H9 (cell line): ENCODE data around the gene ARVCF. TPM values are rescaled to one million over a fixed set of nuclear protein-coding genes. Genes with fewer than 3 reads are reported as not detected.

Experiments
- DNase-seq: peaks from one replicate; pipeline ENCODE4 v3.0.0-alpha.2; 2017
- H2AFZ ChIP-seq: one replicate; pipeline ENCODE4 v1.6.1; 2013; ENCODE audit warnings: mild to moderate bottlenecking, low read length, control low read depth, moderate library complexity
- H2AK5ac ChIP-seq: 2 replicates; pipeline ENCODE4 v1.6.1; 2013; ENCODE audit warnings: low read length, control low read depth, mixed read lengths; ENCODE audit not compliant: insufficient read length
- H2BK120ac ChIP-seq: one replicate; pipeline ENCODE4 v1.6.1; 2013; ENCODE audit warnings: low read depth, mild to moderate bottlenecking, low read length, control low read depth, inconsistent platforms; ENCODE audit not compliant: poor library complexity, severe bottlenecking
- H2BK12ac ChIP-seq: 2 replicates; pipeline ENCODE4 v1.6.1; 2013; ENCODE audit warnings: low read length, control low read depth, mixed read lengths, low read depth; ENCODE audit not compliant: insufficient read length
- H2BK15ac ChIP-seq: 2 replicates; pipeline ENCODE4 v1.6.1; 2013; ENCODE audit warnings: low read depth, low read length, control low read depth
- H2BK20ac ChIP-seq: one replicate; pipeline ENCODE4 v1.6.1; 2013; ENCODE audit warnings: low read depth, mild to moderate bottlenecking, low read length, control low read depth, inconsistent platforms; ENCODE audit not compliant: poor library complexity, severe bottlenecking
- H2BK5ac ChIP-seq: 2 replicates; pipeline ENCODE4 v1.6.1; 2013; ENCODE audit warnings: low read length, control low read depth, mixed read lengths; ENCODE audit not compliant: insufficient read length
- H3K14ac ChIP-seq: 2 replicates; pipeline ENCODE4 v1.6.1; 2013; ENCODE audit warnings: low read length, control low read depth; ENCODE audit not compliant: insufficient read depth
- H3K18ac ChIP-seq: 2 replicates; pipeline ENCODE4 v1.6.1; 2013; ENCODE audit warnings: low read depth, mild to moderate bottlenecking, mixed read lengths, low read length, control low read depth; ENCODE audit not compliant: insufficient read length
- H3K23ac ChIP-seq: 2 replicates; pipeline ENCODE4 v1.6.1; 2013; ENCODE audit warnings: low read length, control low read depth, mixed read lengths, low read depth; ENCODE audit not compliant: insufficient read length
- H3K23me2 ChIP-seq: 2 replicates; pipeline ENCODE4 v1.6.1; 2013; ENCODE audit warnings: low read depth, mild to moderate bottlenecking, mixed read lengths, low read length, control low read depth; ENCODE audit not compliant: insufficient read length, poor library complexity, severe bottlenecking
- H3K27ac ChIP-seq: 2 replicates; pipeline ENCODE4 v1.5.1; 2013; ENCODE audit warnings: low read length, control low read depth, mixed read lengths, low read depth; ENCODE audit not compliant: insufficient read length
- H3K27me3 ChIP-seq: 2 replicates; pipeline ENCODE4 v1.6.1; 2013; ENCODE audit warnings: low read length, control low read depth, inconsistent platforms; ENCODE audit not compliant: insufficient read depth
- H3K4ac ChIP-seq: 2 replicates; pipeline ENCODE4 v1.6.1; 2013; ENCODE audit warnings: low read depth, mild to moderate bottlenecking, control low read depth, inconsistent platforms, low read length, moderate library complexity
- H3K4me1 ChIP-seq: 2 replicates; pipeline ENCODE4 v1.6.1; 2013; ENCODE audit warnings: low read length, control low read depth, inconsistent platforms; ENCODE audit not compliant: insufficient read depth
- H3K4me2 ChIP-seq: 2 replicates; pipeline ENCODE4 v1.6.1; 2013; ENCODE audit warnings: low read length, control low read depth, mixed read lengths; ENCODE audit not compliant: insufficient read length, insufficient read depth
- H3K56ac ChIP-seq: 2 replicates; pipeline ENCODE4 v1.6.1; 2013; ENCODE audit warnings: low read depth, mild to moderate bottlenecking, mixed read lengths, low read length, control low read depth; ENCODE audit not compliant: insufficient read length
- H3K79me1 ChIP-seq: 2 replicates; pipeline ENCODE4 v1.6.1; 2013; ENCODE audit warnings: low read depth, mild to moderate bottlenecking, moderate library complexity, low read length, control low read depth, inconsistent platforms; ENCODE audit not compliant: insufficient read depth, poor library complexity, severe bottlenecking
- H3K79me2 ChIP-seq: 2 replicates; pipeline ENCODE4 v1.6.1; 2013; ENCODE audit warnings: low read length, control low read depth, inconsistent platforms; ENCODE audit not compliant: insufficient read depth
- H3K9ac ChIP-seq: 2 replicates; pipeline ENCODE4 v1.6.1; 2013; ENCODE audit warnings: low read length, control low read depth, mixed read lengths; ENCODE audit not compliant: insufficient read length; ENCODE audit errors: extremely low read depth
- H3K9me3 ChIP-seq: one replicate; pipeline ENCODE4 v1.6.1; 2013; ENCODE audit warnings: low read depth, low read length, inconsistent platforms; ENCODE audit not compliant: control insufficient read depth
- H3T11ph ChIP-seq: one replicate; pipeline ENCODE4 v1.6.1; 2013; ENCODE audit warnings: mild to moderate bottlenecking, low read length, control low read depth, inconsistent platforms
- H4K20me1 ChIP-seq: one replicate; pipeline ENCODE4 v1.6.1; 2013; ENCODE audit not compliant: control insufficient read depth, insufficient read length, insufficient read depth
- H4K5ac ChIP-seq: 2 replicates; pipeline ENCODE4 v1.6.1; 2013; ENCODE audit warnings: low read depth, mild to moderate bottlenecking, mixed read lengths, low read length, control low read depth; ENCODE audit not compliant: insufficient read length
- H4K8ac ChIP-seq: replicated peaks from 2 replicates; pipeline ENCODE4 v1.6.1; 2013; ENCODE audit warnings: low read length, control low read depth, mixed read lengths, low read depth; ENCODE audit not compliant: insufficient read length
- H4K91ac ChIP-seq: 2 replicates; pipeline ENCODE4 v1.6.1; 2013; ENCODE audit warnings: low read depth, mild to moderate bottlenecking, moderate library complexity, mixed read lengths, low read length, control low read depth; ENCODE audit not compliant: insufficient read length
- H3K27ac Mint-ChIP-seq, 3 experiments: 2 replicates in 2 of 3; 3 replicates in 1 of 3; pipeline ENCODE4 v1.8.0; 2020 to 2021; ENCODE audit warnings: mixed read lengths in 3 of 3, mild to moderate bottlenecking in 1 of 3, moderate library complexity in 1 of 3
- H3K27me3 Mint-ChIP-seq: 2 replicates; pipeline ENCODE4 v1.8.0; 2021; ENCODE audit warnings: low read depth, mild to moderate bottlenecking, moderate library complexity, mixed read lengths
- H3K36me3 Mint-ChIP-seq, 3 experiments: 2 replicates in 2 of 3; 3 replicates in 1 of 3; pipeline ENCODE4 v1.8.0; 2020 to 2021; ENCODE audit warnings: low read depth in 3 of 3, mixed read lengths in 3 of 3; ENCODE audit not compliant: insufficient read depth in 1 of 3
- H3K4me1 Mint-ChIP-seq, 2 experiments: 2 replicates each; pipeline ENCODE4 v1.8.0; 2020; ENCODE audit warnings: mixed read lengths in 2 of 2
- H3K4me3 Mint-ChIP-seq, 2 experiments: 2 replicates in 1 of 2; 3 replicates in 1 of 2; pipeline ENCODE4 v1.8.0; 2020 to 2021; ENCODE audit warnings: mild to moderate bottlenecking in 2 of 2, mixed read lengths in 2 of 2, moderate library complexity in 1 of 2
- H3K9me3 Mint-ChIP-seq, 2 experiments: 2 replicates in 1 of 2; 3 replicates in 1 of 2; pipeline ENCODE4 v1.8.0; 2020; ENCODE audit warnings: mild to moderate bottlenecking in 2 of 2, mixed read lengths in 2 of 2, moderate library complexity in 1 of 2
- WGBS: extraction: QIAGEN DNeasy Blood & Tissue Kit; methylation state at CpG from one replicate; pipeline ENCODE4 v1.1.7; 2013; ENCODE audit warnings: missing lambda C conversion rate, low lambda C conversion rate, mixed read lengths; ENCODE audit not compliant: insufficient read length; ENCODE audit errors: extremely low coverage; 5-methylcytosine and 5-hydroxymethylcytosine counted together
- total RNA-seq: library from RNA; stranded (reverse); gene quantifications from 2 replicates; pipeline ENCODE4 v1.2.1, GENCODE V29; 2021
- TF ChIP-seq, protein P1 (sequence below): fragments of 200-600 bp; sonication (generic); conservative IDR thresholded peaks from 3 replicates; pipeline ENCODE4 v1.8.0; 2021; ENCODE audit warnings: antibody characterized with exemption, mild to moderate bottlenecking

The ARVCF gene
- total RNA-seq, 1 experiment from 2014 or later: 40.7 TPM

DNA sequence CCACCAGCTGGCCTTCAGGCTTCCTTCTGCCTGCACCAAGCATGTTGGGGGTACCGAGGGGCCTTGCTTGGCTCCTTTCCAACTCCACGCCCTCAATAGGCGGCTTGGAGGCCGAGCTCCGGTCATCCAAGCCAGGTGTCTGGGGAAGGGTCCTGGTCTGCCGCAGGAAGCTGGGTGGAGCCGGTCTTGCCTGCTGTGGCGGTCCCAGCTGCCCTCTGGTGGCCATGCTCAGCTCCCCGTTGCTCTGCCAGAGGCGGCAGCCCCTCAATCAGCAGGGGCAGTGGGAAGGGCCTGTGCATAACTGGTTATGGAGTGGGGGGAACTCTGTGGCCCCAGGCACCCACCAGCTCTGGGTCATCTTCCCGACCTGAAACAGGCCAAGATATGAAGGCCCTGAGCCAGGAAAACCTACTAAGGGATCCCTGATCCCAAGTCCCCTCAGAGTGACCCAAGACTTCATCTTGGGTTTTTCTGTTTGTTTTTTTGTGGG is 3.2 kb downstream of the ARVCF start:
- peaks cover 16% of the 10 kb centered on the region for H3K27me3 ChIP-seq
- no peak overlapping the region for H3K14ac ChIP-seq
- Mint-ChIP-seq H3K4me3 (no peak overlapping the region), H3K36me3 (peaks cover 0 to 2% (median 0%) of the 10 kb centered on the region in 3 experiments; a peak in 3 of 7 replicates), H3K4me1 (peaks cover 3 to 5% of the 10 kb centered on the region in 2 experiments), H3K9me3 (no peaks in the 10 kb centered on the region), H3K27me3 (peaks cover 32% of the 10 kb centered on the region), H3K27ac (no peak overlapping the region)
- no peak overlapping the region for H3K4ac ChIP-seq
- no peak overlapping the region for H2BK15ac ChIP-seq
- H4K8ac ChIP-seq: no peak overlapping the region
- no peak overlapping the region for H3K18ac ChIP-seq
- H2AFZ ChIP-seq: no peak overlapping the region
- H2BK5ac ChIP-seq: no peak overlapping the region
- H2BK20ac ChIP-seq: no peak overlapping the region
- no peak overlapping the region for H3K27ac ChIP-seq
- H3K9ac ChIP-seq: no peak overlapping the region
- no peak overlapping the region for H2AK5ac ChIP-seq
- H3K79me2 ChIP-seq: no peaks in the 10 kb centered on the region
- H2BK120ac ChIP-seq: no peak overlapping the region
- no peaks in the 10 kb centered on the region for H4K20me1 ChIP-seq
- H3K9me3 ChIP-seq: no peaks in the 10 kb centered on the region
- H3K79me1 ChIP-seq: no peaks in the 10 kb centered on the region
- TF ChIP-seq, protein P1, sequence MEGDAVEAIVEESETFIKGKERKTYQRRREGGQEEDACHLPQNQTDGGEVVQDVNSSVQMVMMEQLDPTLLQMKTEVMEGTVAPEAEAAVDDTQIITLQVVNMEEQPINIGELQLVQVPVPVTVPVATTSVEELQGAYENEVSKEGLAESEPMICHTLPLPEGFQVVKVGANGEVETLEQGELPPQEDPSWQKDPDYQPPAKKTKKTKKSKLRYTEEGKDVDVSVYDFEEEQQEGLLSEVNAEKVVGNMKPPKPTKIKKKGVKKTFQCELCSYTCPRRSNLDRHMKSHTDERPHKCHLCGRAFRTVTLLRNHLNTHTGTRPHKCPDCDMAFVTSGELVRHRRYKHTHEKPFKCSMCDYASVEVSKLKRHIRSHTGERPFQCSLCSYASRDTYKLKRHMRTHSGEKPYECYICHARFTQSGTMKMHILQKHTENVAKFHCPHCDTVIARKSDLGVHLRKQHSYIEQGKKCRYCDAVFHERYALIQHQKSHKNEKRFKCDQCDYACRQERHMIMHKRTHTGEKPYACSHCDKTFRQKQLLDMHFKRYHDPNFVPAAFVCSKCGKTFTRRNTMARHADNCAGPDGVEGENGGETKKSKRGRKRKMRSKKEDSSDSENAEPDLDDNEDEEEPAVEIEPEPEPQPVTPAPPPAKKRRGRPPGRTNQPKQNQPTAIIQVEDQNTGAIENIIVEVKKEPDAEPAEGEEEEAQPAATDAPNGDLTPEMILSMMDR: peak; percentile 91
- H3K56ac ChIP-seq: no peak overlapping the region
- H4K5ac ChIP-seq: no peak overlapping the region
- no peak overlapping the region for H2BK12ac ChIP-seq
- no peak overlapping the region for H3T11ph ChIP-seq
- WGBS: no CpG with 5 or more reads among the region's 11 CpGs
- H3K4me2 ChIP-seq: no peak overlapping the region
- H3K4me1 ChIP-seq: no peaks in the 10 kb centered on the region
- peak; percentile 91 for DNase-seq
- peaks cover 8% of the 10 kb centered on the region for H3K23me2 ChIP-seq
- H4K91ac ChIP-seq: no peak overlapping the region
- H3K23ac ChIP-seq: no peak overlapping the region
